CD4-positive, alpha-beta T cell treated with Interleukin-6 for 4 hours (primary cell): ENCODE results near the gene IGF2BP3.

Experiments used
- DNase-seq: peaks from one replicate; pipeline ENCODE4 v3.0.0-alpha.2; 2020; ENCODE audit warnings: mixed read lengths

IGF2BP3 gene

DNA sequence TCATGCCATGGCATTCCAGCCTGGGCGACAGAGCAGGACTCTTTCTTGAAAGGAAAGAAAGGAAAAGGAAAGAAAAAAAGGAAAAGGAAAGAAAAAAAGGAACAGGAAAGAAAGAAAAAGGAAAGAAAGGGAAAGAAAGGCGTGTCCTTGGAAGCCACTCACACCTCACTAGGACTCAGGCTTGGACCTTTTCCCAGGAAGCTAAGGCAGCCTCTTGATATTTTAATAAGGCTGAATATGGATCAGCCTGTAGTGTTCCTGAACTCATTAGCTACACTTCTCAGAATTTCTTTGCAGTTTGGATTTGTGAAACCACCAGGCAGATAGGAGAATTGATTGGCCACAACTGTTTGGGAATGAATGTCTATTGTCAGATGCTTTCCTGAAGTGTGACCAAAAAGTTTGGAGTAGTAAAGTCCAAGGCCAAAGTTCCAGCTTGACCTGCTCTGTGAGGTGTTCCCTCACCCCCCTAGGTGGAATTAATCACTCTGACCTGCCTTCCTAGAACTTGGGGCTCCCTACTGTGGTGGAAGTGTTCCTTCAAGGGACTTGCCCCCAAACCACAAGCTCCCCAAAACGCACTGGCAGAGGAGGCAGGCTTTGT, 178.2 kb downstream of the IGF2BP3 start:
- DNase-seq, result no peak

GRCh38 chr7:23290993-23291392, 179.3 kb downstream of the IGF2BP3 start:
- no peak for DNase-seq

DNA sequence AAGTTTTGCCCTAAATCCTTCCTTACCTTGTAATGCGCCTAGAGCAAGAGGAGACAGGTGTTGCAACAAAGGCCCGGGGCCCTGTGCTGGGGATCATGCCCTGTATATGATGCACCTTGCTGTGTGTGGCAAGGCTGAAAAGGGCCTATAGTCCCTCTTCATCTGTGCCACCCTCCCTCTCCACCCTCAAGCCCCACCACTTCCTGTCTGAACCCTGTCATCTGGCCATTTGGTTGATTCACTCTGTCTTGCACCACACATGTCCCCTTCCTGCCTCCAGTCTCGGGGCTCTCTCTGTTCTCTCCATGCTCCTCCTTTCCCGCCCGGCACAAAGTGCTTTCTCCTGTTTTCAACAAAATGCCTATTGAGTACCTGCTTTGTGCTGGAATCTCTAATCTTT, 182.7 kb downstream of the IGF2BP3 start:
- no peak for DNase-seq

- DNase-seq, result no peak
These were observed 184.3 kb downstream of the IGF2BP3 start for GRCh38 chr7:23285657-23286646.

DNA sequence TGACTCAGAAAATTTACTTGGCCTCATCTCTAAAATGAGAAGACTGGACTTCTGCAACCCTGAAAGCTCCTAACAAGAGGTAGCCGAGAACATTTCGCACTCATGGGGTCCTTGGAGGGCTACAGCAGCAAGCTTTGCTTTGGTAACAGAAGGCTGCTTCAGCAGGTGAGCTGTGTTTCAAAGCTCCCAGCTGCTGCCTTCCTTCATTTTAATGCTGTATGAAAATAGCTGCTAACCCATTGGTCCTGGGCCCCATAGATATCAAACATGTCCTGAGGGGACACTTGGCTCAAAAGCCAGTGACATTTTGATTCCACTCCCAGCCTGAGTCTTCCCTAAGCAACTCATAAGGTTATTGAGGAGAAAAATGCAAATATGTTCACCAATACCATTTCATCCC, 185.4 kb downstream of the IGF2BP3 start:
- DNase-seq, result no peak

DNA sequence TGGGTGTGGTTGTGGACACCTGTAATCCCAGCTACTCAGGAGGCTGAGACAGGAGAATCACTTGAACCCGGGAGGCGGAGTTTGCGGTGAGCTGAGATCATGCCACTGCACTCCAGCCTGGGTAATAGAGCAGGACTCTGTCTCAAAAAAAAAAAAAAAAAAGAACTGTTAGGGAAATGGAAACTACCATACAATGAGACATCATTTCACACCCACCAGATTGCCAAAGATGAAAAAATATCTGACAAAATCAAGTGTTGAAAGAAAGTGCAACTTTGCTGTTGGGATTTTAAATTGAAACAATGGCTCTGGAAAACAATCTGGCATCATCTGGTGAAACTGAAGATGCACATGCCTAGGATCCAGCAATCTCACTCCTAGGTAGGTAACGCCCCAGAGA, 187.2 kb downstream of the IGF2BP3 start:
- no peak for DNase-seq

DNA sequence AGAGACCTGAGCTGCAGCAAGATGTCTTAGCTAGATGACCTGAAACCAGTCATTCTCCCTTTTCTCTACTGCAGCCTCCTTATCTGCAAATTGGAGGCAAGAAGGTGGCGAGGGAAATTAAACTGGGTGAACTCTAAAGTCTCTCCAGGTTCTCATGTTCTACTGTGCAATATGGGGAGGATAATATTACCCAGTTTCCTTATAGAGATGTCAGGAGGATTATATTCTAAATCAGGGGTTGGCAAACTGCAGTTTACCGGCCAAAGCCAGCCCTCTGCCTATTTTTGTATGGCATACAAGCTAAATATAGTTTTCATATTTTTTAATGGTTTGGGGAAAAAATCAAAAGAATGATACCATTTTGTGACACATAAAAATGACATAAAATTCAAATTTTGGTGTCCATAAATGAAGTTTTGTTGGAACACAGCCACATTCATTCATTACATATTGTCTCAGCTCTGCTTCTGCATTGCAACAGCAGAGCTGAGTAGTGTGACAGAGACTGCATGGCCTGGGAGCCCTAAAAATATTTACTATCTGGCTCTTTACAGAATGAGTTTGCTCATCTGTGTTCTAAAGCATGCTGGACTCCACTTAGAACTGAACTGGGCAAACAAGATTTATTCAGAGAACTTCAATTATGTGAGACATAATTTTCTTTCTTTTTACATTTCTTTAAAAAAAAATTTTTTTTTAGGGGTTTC, 190.3 kb downstream of the IGF2BP3 start:
- DNase-seq, result no peak

DNA sequence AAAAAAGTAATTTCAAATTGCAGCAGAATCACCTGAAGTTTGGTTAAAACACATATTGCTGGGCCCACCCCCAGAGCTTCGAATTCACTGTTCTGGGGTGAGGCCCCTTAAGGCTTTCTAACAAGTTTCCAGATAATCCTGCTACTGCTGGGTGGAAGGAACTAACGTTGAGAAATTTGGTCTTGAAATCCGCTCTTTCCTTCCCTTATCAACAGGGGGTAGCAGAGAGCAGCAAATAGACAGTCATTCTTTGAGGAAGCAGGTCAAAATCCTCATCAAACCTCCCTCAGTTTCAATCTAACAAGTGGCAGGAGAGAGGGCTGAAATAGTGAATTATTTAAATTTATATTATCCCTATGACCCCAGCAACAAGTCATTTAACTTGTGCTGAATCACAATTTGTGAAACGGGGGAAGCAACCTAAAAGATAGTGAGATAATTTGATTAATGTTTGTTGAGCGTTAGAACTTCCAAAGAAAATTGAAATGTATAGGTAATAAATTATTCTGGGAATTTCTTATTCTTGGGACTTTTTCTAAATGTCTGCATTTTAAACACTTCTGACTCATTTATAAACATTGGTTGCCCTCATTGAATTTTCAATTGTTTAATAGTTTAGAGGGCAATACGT, 192.8 kb downstream of the IGF2BP3 start:
- peak; percentile 52 for DNase-seq

DNA sequence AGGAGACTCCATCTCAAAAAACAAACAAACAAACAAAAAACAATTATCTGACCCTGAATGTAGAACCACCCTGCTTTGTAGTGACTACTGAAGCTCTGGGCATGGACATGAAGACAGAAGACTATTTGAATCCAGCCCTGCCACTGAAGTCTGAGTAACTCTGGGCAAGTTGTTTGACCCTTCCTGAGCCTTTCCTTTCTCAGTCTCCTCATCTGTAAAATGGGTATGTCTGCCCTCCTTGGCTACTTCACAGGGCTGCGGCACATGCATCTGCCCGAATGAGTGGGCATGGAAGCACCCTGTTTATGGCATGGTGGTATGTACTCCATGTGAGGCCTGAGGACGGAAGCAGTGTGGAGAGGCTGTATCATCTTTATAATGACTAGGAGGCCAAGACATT, 193.3 kb downstream of the IGF2BP3 start:
- DNase-seq, result no peak

DNA sequence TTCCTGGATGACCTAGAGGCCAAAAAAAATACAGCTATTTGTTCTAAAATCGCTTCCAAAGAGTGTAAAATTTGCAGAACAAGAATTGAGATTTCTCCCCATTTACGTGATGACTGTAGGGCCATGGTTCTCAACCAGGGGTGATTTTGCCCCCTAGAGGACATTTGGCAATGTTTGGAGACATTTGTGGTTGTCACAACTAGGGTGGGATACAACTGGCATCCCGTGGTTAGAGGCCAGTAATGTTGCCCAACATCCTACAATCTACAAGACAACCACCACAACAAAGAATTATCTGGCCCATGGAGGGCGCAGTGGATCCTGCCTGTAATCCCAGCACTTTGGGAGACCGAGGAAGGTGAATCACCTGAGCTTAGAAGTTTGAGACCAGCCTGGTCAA, 193.9 kb downstream of the IGF2BP3 start:
- DNase-seq, result no peak

- no peak for DNase-seq
These were observed 194.4 kb downstream of the IGF2BP3 start for GRCh38 chr7:23275912-23276311.

DNA sequence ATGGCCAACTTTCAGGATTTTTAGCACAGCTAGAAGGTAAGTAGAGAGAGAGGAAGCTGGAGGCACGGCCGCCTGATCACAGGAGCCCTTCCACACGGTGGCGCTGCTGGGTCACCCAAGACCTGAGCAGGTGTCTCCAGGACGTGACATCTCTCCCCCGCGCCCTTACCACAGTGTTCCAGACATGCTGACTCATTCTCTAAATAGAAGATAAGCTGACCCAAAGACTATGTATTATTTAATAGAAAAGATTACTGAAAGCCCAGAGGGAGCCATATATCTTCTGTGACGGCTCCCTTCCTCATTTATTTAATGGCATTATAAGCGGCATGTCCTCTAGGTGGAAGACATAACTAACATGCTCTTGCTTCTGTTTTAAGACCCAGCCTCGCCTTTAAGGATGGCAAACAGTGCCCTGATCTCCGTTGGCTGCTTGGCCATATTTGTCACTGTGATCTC, 197.1 kb downstream of the IGF2BP3 start:
- peak; percentile 95 for DNase-seq

DNA sequence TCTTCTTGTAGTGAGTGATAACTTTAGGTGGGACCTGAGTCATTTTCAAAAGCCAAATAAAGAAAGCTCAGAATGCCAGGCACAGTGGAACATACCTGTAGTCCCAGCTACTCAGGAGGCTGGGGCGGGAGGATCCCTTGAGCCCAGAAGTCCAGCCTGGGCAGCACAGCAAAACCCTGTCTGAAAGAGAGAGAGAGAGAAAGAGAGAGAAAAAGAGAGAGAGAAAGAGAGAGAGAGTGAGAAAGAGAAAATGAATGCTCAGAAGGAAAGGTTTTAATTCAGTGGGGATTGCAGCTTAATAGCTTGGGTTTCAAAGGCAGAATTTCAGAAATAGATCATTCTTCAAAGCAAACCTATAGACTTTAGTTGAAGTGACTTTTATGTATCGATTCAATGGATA, 198.0 kb downstream of the IGF2BP3 start:
- DNase-seq, result no peak

DNA sequence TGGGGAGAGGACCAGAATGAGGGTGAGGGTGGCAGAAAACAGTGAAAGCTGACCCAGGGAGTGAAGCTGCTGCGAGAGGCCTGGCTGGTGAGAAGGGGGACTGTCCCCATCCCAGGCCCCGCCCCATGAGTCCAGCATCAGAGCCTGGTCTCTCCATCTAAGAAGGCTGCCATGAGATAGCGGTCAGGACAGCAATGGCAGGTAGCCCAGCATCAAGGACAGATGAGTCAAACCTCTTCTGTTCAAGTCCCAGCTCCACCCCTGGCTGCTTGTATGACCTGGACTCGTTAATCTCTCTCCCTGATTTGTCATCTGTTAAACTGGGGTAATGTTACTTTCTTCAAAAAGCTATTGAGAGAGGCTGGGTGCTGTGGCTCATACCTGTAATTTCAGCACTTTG, 201.5 kb downstream of the IGF2BP3 start:
- DNase-seq, result no peak

- no peak for DNase-seq
These were observed 202.1 kb downstream of the IGF2BP3 start for GRCh38 chr7:23268167-23268566.

DNA sequence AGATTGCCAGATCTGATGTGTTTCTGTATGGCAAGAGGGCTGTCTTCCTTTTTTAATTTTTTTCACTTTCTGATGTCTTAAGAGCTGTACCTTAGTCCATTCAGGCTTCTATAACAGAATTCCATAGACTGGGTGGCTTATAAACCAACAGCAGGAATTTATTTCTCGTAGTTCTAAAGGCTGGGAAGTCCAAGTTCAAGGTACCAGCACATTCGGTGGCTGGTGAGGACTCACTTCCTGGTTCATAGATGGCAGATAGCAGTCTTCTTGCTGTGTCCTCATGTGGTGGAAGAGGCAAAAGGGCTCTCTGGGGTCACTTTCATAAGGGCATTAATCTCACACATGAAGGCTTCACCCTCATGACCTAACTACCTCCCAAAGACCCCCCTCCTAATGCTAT, 202.9 kb downstream of the IGF2BP3 start:
- DNase-seq, result no peak

- no peak for DNase-seq
These were observed 203.4 kb downstream of the IGF2BP3 start for GRCh38 chr7:23266918-23267317.

- DNase-seq, result no peak
These were observed 205.3 kb downstream of the IGF2BP3 start for GRCh38 chr7:23264916-23265458.

GRCh38 chr7:23261843-23262452, 208.3 kb downstream of the IGF2BP3 start:
- peak; percentile 68 for DNase-seq

DNA sequence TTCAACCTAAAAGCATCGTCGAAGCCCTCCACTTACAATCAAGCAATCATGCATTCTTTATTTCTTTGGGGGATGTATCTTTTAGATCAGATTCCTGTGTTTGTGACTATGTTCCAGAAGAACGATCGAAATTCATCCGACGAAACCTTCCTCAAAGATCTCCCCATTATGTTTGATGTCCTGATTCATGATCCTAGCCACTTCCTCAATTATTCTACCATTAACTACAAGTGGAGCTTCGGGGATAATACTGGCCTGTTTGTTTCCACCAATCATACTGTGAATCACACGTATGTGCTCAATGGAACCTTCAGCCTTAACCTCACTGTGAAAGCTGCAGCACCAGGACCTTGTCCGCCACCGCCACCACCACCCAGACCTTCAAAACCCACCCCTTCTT, 209.9 kb downstream of the IGF2BP3 start:
- DNase-seq, result no peak
